Measurements from ENCODE around the gene GLIS1.

Gene GLIS1

GRCh38 chr1:53520481-53520880, 218.5 kb downstream of the GLIS1 start:
- TF ChIP-seq CTCF (IDR thresholded peaks at IDR 0.05; ENCODE audit: low read depth, low read length, poor library complexity, severe bottlenecking) = no peak
- no peak for TF ChIP-seq EZH2phosphoT487 (IDR thresholded peaks at IDR 0.05; ENCODE audit: borderline replicate concordance, low read length)
- no peaks in the 10 kb centered on the region for H3K9me2 ChIP-seq (replicated peaks; ENCODE audit: control insufficient read depth, low read length)
- H3K27ac ChIP-seq (ENCODE audit: low read depth, low read length) = no peak overlapping the region
- H3K4me1 ChIP-seq (ENCODE audit: control insufficient read depth, low read length) = no peaks in the 10 kb centered on the region
- H3K36me3 ChIP-seq (ENCODE audit: control insufficient read depth, low read length) = no peaks in the 10 kb centered on the region
- no peaks in the 10 kb centered on the region for H3K79me2 ChIP-seq (ENCODE audit: control insufficient read depth, low read length)
- no peak overlapping the region for H3K4me3 ChIP-seq (ENCODE audit: low read length)
- no peak overlapping the region for H3K4me2 ChIP-seq (ENCODE audit: low read length)
- H4K20me1 ChIP-seq (ENCODE audit: control insufficient read depth, insufficient read depth, low read depth, low read length) = no peaks in the 10 kb centered on the region
- H3K9me3 ChIP-seq (ENCODE audit: control insufficient read depth, insufficient read depth, low read length) = no peaks in the 10 kb centered on the region
- no peaks in the 10 kb centered on the region for H3F3A ChIP-seq (ENCODE audit: control insufficient read depth, insufficient read depth)
- H3K27me3 ChIP-seq (ENCODE audit: control insufficient read depth, low read length) = no peaks in the 10 kb centered on the region

GRCh38 chr1:53519421-53519820, 219.5 kb downstream of the GLIS1 start:
- TF ChIP-seq CTCF (IDR thresholded peaks at IDR 0.05; ENCODE audit: low read depth, low read length, poor library complexity, severe bottlenecking) = no peak
- no peaks in the 10 kb centered on the region for H4K20me1 ChIP-seq (ENCODE audit: control insufficient read depth, insufficient read depth, low read depth, low read length)
- H3K79me2 ChIP-seq (ENCODE audit: control insufficient read depth, low read length) = no peaks in the 10 kb centered on the region
- H3K9me3 ChIP-seq (ENCODE audit: control insufficient read depth, insufficient read depth, low read length) = no peaks in the 10 kb centered on the region
- H3K27me3 ChIP-seq (ENCODE audit: control insufficient read depth, low read length) = no peaks in the 10 kb centered on the region
- H3K27ac ChIP-seq (ENCODE audit: low read depth, low read length) = no peak overlapping the region
- no peaks in the 10 kb centered on the region for H3K9me2 ChIP-seq (replicated peaks; ENCODE audit: control insufficient read depth, low read length)
- H3K4me2 ChIP-seq (ENCODE audit: low read length) = no peak overlapping the region
- H3K36me3 ChIP-seq (ENCODE audit: control insufficient read depth, low read length) = no peaks in the 10 kb centered on the region
- H3F3A ChIP-seq (ENCODE audit: control insufficient read depth, insufficient read depth) = no peaks in the 10 kb centered on the region
- H3K4me1 ChIP-seq (ENCODE audit: control insufficient read depth, low read length) = no peaks in the 10 kb centered on the region
- no peak overlapping the region for H3K4me3 ChIP-seq (ENCODE audit: low read length)

GRCh38 chr1:53518775-53519174, 220.2 kb downstream of the GLIS1 start:
- no peak for TF ChIP-seq EZH2phosphoT487 (IDR thresholded peaks at IDR 0.05; ENCODE audit: borderline replicate concordance, low read length)
- TF ChIP-seq CTCF (IDR thresholded peaks at IDR 0.05; ENCODE audit: low read depth, low read length, poor library complexity, severe bottlenecking) = no peak
- Histone ChIP-seq H3K4me3 (ENCODE audit: low read length) (no peak overlapping the region), H3K9me3 (ENCODE audit: control insufficient read depth, insufficient read depth, low read length) (no peaks in the 10 kb centered on the region), H4K20me1 (ENCODE audit: control insufficient read depth, insufficient read depth, low read depth, low read length) (no peaks in the 10 kb centered on the region), H3K27ac (ENCODE audit: low read depth, low read length) (no peak overlapping the region), H3F3A (ENCODE audit: control insufficient read depth, insufficient read depth) (no peaks in the 10 kb centered on the region), H3K79me2 (ENCODE audit: control insufficient read depth, low read length) (no peaks in the 10 kb centered on the region), H3K4me1 (ENCODE audit: control insufficient read depth, low read length) (no peaks in the 10 kb centered on the region), H3K36me3 (ENCODE audit: control insufficient read depth, low read length) (no peaks in the 10 kb centered on the region), H3K27me3 (ENCODE audit: control insufficient read depth, low read length) (no peaks in the 10 kb centered on the region), H3K4me2 (ENCODE audit: low read length) (no peak overlapping the region), H3K9me2 (replicated peaks; ENCODE audit: control insufficient read depth, low read length) (no peaks in the 10 kb centered on the region)

Data from DOHH2 (cell line).